GM23338 (cell line): ENCODE measurements around the gene AP3D1.

ENCODE experiments used
- CREB1 ChIP-seq: fragments of 250-450 bp; sonication (Bioruptor Pico); IDR thresholded peaks from 2 replicates; pipeline ENCODE4 v1.5.0; 2020; ENCODE audit warnings: low read depth, mild to moderate bottlenecking, moderate library complexity
- CTCF ChIP-seq, 2 experiments: fragments of 200-600 bp in 1 of 2; sonication (generic) in 1 of 2; conservative IDR thresholded peaks; 2 replicates each; pipeline versions ENCODE4 v1.5.1 to v1.6.1; 2016 to 2017; ENCODE audit warnings: antibody characterized with exemption in 2 of 2, low read depth in 2 of 2, mild to moderate bottlenecking in 2 of 2, moderate library complexity in 1 of 2
- ETS1 ChIP-seq: IDR thresholded peaks from 2 replicates; pipeline ENCODE4 v1.6.1; 2016; ENCODE audit warnings: antibody characterized with exemption
- EZH2 ChIP-seq: fragments of 200-600 bp; sonication (generic); IDR thresholded peaks from one replicate; pipeline ENCODE4 v1.8.0; 2017; ENCODE audit warnings: antibody characterized with exemption, mild to moderate bottlenecking, low read depth; ENCODE audit not compliant: unreplicated experiment
- EZH2phosphoT487 ChIP-seq: fragments of 200-600 bp; sonication (generic); IDR thresholded peaks from one replicate; pipeline ENCODE4 v1.8.1; 2018; ENCODE audit warnings: antibody characterized with exemption; ENCODE audit not compliant: unreplicated experiment
- POLR2AphosphoS5 ChIP-seq: IDR thresholded peaks from 2 replicates; pipeline ENCODE4 v1.6.1; 2016; ENCODE audit warnings: antibody characterized with exemption, low read depth
- REST ChIP-seq: IDR thresholded peaks from one replicate; pipeline ENCODE4 v1.6.1; 2018; ENCODE audit warnings: antibody characterized with exemption; ENCODE audit not compliant: unreplicated experiment
- STAT1 ChIP-seq: IDR thresholded peaks from one replicate; pipeline ENCODE4 v1.6.1; 2016; ENCODE audit warnings: antibody characterized with exemption; ENCODE audit not compliant: unreplicated experiment
- ZNF114 ChIP-seq: fragments of 250-450 bp; sonication (Bioruptor Pico); IDR thresholded peaks from 2 replicates; pipeline ENCODE4 v1.5.0; 2020; ENCODE audit warnings: mild to moderate bottlenecking, moderate library complexity
- ZNF331 ChIP-seq: fragments of 250-450 bp; sonication (Bioruptor Pico); IDR thresholded peaks from 2 replicates; pipeline ENCODE4 v1.5.0; 2020; ENCODE audit warnings: low read depth, mild to moderate bottlenecking, moderate library complexity

DNA sequence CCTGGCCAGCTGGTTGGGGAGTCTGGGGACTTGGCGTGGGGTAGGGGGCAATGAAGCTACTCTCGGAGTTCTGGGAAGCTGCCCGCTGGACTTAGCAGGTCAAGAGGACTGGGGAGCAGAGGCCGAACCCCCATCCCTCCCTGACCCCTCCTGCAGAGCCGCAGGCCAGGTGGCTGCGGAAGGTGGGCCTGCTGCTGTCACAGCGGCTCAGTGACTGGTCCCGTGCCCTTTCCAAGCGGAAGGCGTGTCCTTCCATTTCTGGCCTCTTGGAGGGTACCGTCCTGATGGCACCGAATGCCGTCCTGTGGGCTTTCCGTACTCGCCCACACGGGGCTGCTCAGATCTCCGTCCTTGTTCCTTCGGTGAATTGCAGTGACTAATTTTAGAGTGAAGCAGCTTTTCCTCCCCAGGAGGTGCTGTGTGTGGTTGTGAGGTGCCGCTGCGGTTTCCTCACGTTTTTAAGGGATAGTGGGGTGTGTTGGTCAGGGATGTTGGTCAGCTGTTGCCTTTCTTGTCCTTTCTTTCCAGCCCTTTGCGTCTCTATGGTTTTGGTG lies 33.1 kb upstream of the AP3D1 start:
- TF ChIP-seq EZH2phosphoT487 (no peak), CTCF (conservative IDR thresholded peaks at IDR 0.05; ENCODE audit: low read depth in 2 of 2) (no peak), POLR2AphosphoS5 (no peak), ZNF114 (CRISPR knock-in tag) (no peak), REST (no peak), EZH2 (no peak), STAT1 (no peak), ETS1 (no peak), CREB1 (CRISPR knock-in tag) (no peak), ZNF331 (CRISPR knock-in tag) (no peak)
